NAMALWA (cell line): ENCODE data around the gene CMTM3.
"Not testable (repeated sequence)": the region's sequence is repeated elsewhere in the genome, so short reads cannot be mapped to it uniquely, and the experiment has no call there.

Experiments used
- DNase-seq: peaks from one replicate; pipeline ENCODE4 v3.0.0-alpha.2; 2015; ENCODE audit warnings: low spot score

The CMTM3 gene

DNA sequence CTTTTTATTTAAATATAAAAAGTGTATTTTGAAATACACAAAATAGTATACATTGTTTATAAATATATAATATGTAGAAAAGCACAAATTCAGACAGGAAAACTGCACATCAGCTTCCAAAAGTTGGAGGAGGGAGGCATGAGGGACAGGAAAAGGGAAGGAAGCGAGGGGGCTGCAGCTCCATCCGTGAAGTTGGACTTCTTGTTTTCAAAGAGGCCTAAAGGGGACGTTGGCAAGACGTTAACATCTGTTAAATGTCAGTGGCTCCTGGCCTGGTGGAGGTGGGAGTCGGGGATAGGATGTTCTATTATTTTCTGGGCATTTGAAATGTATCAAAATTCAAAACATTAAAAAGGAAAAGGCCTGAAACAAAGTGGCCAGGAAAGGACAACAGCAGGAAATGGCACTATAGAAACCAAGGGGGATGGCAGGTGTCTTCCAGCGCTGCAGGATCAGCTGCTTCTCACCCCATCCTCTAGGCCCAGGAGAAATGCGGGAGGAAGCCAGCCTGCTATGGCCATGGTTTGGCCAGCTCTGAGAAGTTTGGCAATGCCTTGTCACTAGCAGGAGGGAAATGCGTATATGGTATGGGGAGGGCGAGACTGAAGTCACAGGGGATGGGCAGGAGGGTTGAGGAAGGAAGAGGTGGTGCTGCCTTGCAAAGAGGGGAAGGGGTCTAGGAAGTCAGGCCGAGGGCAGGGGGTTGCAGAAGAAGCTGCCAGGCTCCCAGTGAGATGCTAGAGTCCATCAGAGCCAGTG lies 18.8 kb upstream of the CMTM3 start:
- no peak for DNase-seq

GRCh38 chr16:66587881-66588600 lies 16.5 kb upstream of the CMTM3 start:
- DNase-seq = no peak

GRCh38 chr16:66588981-66589713 lies 15.4 kb upstream of the CMTM3 start:
- DNase-seq = peak; percentile 58

DNA sequence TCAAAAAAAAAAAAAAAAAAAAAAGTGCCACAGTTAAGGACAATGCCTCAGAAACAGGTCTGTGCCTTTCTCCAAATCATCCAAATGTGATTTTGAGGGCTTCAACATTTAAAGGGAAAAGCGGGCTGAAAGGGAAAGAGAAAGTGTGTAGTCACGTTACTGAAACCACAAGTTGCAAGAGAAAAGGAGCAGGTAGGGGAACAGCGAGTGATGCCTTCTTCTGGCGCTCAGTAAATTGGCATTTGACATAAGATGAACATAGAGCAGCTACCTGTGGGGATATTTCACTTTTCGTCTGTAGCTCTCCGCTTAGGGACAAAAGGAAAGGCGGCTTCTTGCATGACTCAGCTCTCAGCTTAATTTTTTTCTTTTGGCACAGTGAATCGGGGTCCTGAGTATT lies 14.2 kb upstream of the CMTM3 start:
- DNase-seq = peak; percentile 18

- no peak for DNase-seq
These were observed 13.5 kb upstream of the CMTM3 start for GRCh38 chr16:66591018-66591417.

DNA sequence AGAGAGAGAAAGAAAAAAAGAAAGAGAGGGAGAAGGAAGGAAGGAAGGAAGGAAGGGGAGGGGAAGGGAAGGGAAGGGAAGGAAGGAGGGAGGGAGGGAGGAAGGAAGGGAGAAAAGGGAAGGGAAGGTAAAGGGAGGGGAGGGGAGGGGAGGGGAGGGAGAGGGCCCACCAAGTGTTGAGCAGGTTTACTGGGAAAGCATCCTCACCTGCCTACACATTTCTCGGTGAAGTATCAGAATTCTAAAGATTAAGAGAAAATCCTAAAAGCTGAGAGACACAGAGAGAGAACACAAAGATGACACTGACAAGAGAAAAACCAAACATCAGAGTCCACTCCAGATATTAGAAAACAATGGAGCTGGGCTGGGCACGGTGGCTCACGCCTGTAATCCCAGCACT lies 12.3 kb upstream of the CMTM3 start:
- no peak for DNase-seq

DNA sequence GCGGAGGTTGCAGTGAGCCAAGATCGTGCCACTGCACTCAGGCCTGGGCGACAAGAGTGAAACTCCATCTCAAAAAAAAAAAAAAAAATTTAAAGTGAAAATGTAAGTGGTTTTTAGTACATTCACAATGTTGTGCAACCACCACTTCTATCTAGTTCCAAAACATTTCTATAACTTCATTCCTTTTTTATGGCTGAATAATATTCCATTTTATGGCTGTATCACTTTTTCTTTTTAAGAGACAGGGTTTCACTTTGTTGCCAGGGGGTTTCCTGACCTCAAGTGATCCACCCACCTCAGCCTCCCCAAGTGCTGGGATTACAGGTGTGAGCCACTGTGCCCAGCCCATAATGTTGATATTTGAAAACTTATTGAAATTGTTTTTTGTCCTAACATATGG lies 11.7 kb upstream of the CMTM3 start:
- DNase-seq = no peak

DNA sequence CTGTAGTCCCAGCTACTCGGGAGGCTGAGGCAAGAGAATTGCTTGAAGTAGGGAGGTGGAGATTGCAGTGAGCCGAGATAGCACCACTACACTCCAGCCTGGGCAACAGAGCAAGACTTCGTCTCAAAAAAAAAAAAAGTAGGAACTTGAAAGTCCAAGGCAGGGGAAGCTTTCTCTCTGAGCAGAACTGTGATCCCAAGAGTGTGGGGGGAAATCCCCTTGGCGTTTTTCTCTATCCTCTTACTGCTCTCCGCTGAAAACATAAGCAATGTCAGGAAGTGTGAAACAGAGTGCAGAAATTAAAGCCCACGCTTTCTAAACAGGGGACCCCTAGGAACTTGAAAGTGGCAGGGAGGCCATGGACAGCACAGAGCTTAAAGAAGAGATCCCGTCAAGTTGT lies 9.8 kb upstream of the CMTM3 start:
- DNase-seq = no peak

GRCh38 chr16:66596559-66596958 lies 7.9 kb upstream of the CMTM3 start:
- DNase-seq = not testable (repeated sequence)

DNA sequence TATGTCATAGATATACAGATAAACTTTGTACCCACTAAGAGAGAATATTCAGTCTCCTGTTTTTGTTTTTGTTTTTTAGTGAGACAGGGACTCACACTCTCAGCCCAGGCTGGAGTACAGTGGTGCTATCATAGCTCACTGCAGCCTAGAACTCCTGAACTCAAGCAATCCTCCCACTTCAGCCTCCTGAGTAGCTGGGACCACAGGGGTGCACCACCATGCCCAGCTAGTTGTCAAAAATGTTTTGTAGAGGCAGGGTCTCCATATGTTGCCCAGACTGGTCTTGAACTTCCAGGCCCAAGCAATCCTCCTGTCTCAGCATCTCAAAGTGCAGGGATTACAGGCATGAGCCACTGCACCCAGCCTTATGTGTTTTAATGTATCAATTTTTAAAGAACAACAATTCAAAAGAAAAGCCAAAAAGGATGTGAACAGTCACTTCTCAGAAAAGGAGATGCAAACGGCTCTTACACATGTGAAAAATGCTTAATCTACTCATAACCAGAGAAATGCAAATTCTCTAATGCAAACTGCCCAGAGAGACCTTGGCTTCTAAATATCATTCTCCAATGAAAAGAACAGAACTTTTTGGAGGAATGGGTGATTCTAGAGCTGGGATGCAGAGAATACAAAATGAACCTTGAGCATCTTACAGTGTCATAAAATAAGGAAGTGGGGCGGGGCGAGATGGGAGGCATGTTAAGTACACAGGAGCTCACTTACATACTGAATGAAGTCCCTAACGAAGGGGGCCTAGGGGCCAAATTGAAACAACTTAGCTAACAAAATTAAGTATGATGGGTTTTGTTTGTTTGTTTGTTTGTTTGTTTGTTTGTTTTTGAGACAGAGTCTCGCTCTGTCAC lies 7.3 kb upstream of the CMTM3 start:
- no peak for DNase-seq

DNA sequence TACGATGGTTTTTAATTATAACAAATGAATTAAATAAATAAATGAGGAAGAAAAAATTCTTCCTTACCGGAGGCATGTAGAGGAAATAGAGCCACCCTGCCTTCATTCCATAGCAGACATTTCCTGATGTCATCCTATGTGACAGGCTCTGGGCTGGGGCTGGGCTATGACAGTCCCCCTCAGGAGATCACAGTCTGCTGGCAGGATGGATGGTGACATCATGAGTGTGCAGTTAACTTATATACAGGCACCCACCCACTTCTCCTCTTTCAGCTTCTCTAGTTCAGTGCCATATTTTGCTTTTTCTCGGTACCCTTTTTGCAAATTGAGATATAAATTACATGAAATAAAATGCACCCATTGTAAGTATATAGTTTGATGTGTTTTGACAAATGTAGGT lies 6.4 kb upstream of the CMTM3 start:
- no peak for DNase-seq

GRCh38 chr16:66599726-66600125 lies 4.8 kb upstream of the CMTM3 start:
- peak; percentile 17 for DNase-seq

- DNase-seq = no peak
These were observed 4.0 kb upstream of the CMTM3 start for GRCh38 chr16:66600477-66600876.

GRCh38 chr16:66601471-66601870 lies 3.0 kb upstream of the CMTM3 start:
- no peak for DNase-seq

- peak; percentile 52 for DNase-seq
These were observed 748 bp upstream of the CMTM3 start for GRCh38 chr16:66603537-66604375.

DNA sequence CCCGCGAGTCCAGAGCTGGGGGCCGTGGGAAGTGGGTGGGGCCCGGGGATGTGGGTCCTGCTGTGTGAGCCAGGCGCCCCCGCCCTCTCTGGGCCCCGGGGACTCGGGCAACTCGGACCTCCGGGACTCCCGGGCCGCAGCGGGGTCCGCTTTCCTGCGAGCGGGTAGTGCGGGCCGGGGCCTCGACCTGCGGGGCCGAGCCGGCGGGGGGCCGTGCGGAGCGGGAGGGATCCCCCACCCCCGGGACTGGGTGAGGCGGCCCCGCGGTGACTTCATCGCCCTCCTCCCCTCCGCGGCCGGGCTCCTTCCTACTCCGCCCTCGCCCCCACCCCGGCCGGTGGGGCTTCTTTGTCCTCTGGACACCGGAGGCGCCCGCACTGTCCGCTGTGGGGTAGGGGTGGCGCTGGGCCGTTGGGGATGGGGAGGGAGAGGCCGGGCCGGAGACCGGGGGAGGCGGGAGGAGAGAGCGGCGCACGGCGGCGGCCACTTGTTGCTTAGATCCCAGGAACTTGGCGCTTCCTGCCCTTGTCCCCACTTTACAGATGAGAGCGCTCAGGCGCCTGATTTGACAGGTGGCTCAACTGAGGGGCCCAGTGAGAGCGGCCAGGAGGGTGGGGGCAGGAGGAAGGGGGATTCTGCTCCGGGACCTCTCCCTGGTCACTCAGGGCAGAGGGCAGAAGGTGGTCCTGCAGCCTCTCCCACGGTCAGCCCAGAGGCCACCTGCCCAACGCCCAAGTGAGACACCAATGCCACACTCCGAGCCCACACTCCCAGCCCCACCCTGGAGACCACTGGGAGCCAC lies 874 bp downstream of the CMTM3 start:
- DNase-seq = no peak

DNA sequence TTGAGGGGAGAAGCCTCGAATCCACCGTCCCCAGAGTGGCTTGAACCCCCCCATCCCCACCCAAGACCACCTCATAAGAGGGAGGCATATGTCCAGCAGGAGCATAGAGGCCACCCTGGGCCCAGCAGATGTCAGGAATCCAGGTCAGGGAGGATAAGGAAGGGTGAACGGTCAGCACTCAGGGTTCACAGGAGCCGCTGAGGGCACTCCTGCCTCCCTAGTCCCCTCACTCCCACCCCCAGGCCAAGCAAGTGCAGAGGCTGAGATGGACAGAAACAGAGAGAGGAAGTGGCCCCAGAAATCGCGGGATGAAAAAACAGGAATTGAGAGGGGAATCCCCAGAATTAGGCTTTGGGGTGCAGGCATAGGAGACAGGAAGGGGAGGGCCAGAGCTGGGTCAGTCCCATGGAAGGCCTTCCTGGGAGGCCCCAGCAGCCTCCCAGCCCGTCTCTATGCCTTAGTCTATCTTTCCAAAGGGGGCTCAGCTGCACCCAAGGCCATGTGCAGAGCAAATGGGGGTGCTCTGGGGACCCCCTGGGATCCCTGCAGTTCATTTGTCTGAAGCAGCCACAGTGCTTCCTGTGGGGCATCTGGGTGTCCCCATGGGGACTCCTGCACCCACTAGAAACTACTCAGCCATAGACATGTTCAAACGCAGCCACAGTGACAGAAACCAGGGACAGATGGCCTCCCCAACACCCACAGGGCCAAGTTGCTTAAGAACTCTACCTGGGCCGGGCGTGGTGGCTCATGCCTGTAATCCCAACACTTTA lies 1.7 kb downstream of the CMTM3 start:
- peak; percentile 75 for DNase-seq

DNA sequence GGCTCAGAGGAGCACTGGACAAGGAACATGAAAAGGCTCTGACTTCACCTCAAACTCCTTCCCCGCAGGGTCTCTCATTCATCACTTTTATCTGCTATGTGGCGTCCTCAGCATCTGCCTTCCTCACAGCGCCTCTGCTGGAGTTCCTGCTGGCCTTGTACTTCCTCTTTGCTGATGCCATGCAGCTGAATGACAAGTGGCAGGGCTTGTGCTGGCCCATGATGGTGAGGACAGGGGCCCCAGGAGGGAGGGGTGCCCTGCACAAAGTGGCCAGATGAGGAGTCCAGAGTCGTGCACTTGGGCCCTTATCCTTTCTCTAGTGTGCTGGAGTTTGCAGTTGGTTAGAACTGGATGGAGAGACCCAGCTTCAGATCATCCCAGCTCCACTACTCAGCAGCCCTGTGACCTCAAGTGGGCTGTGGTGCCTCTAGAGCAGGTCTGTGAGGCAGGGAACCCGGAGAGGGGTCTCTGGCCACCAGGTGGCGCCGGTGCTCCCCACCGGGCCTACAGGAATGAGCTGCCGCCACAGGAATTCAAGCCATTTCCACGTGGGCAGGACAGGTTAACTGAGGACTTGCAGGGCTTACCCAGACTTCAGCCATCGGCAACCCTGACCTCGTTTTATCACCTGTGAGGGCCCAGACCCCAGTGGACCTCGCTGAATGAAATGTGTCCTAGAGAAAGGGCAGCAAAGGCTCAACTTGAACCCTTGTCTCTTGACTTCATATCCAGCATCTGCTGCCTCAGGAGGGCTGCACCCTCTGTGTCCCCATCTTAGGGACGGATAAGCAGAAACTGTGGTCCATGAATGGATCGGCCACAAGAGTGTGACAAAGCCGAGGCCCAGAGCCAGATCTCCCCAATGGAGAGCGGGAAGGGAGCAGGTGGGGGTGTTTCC lies 4.0 kb downstream of the CMTM3 start:
- DNase-seq = peak; percentile 88
